Gastrocnemius medialis (tissue), 4 donors: Measurements from ENCODE around the gene PIK3CG.

Source experiments
- POLR2A ChIP-seq, 2 donors: fragments of 450-650 bp; IDR thresholded peaks; one replicate each; pipeline ENCODE4 v1.6.1; 2017; ENCODE audit warnings: antibody characterized with exemption in 2 of 2, mild to moderate bottlenecking in 2 of 2, moderate library complexity in 2 of 2
- TF ChIP-seq, protein P1 (sequence below), 5 experiments: fragments of 450-650 bp in 3 of 5; fragments of 200-600 bp in 2 of 5; sonication (generic) in 2 of 5; IDR thresholded peaks in 4 of 5; conservative IDR thresholded peaks in 1 of 5; 1 replicate in 4 of 5; 2 replicates in 1 of 5; pipeline ENCODE4 v1.5.1; 2016 to 2019; ENCODE audit warnings: antibody characterized with exemption in 5 of 5, mild to moderate bottlenecking in 3 of 5, moderate library complexity in 3 of 5

DNA sequence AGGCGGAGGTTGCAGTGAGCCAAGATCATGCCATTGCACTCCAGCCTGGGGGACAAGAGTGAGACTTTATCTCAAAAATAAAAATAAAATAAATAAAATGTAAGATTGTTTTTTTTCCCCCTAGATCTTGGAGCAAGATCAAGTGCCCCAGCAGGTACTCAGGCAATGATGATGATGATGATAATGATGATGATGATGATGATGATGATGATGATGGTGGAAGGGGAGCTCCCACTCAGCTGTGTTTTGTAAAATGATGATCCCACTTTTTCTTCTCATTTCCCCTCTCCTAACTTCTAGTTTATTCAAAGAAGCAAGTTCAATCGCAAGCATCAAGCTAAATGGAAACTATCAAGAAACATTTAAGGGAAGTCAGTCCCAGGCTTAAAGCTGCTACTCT is 50.3 kb downstream of the PIK3CG start:
- no peak for TF ChIP-seq POLR2A (IDR thresholded peaks at IDR 0.05)
- TF ChIP-seq, protein P1, sequence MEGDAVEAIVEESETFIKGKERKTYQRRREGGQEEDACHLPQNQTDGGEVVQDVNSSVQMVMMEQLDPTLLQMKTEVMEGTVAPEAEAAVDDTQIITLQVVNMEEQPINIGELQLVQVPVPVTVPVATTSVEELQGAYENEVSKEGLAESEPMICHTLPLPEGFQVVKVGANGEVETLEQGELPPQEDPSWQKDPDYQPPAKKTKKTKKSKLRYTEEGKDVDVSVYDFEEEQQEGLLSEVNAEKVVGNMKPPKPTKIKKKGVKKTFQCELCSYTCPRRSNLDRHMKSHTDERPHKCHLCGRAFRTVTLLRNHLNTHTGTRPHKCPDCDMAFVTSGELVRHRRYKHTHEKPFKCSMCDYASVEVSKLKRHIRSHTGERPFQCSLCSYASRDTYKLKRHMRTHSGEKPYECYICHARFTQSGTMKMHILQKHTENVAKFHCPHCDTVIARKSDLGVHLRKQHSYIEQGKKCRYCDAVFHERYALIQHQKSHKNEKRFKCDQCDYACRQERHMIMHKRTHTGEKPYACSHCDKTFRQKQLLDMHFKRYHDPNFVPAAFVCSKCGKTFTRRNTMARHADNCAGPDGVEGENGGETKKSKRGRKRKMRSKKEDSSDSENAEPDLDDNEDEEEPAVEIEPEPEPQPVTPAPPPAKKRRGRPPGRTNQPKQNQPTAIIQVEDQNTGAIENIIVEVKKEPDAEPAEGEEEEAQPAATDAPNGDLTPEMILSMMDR (IDR thresholded peaks at IDR 0.05 in 4 of 5, conservative IDR thresholded peaks at IDR 0.05 in 1 of 5), result no peak
